Motor neuron (in vitro differentiated cells): Measurements from ENCODE around the gene TMEM19. TPM values are rescaled to one million over a fixed set of nuclear protein-coding genes. Genes with fewer than 3 reads are reported as not detected.

Source experiments
- ATAC-seq, 8 experiments: fragments of 200-7000 bp; cut with Tn5 transposase; replicated peaks in 6 of 8; 2 replicates each; pipeline ENCODE4 v1.8.0; 2021; ENCODE audit warnings: mild to moderate bottlenecking in 8 of 8, moderate library complexity in 8 of 8
- H3K27ac ChIP-seq, 2 donors: fragments of 250-450 bp; sonication (Bioruptor Pico); 2 replicates each; pipeline ENCODE4 v1.9.0; 2021; ENCODE audit warnings: antibody characterized with exemption in 2 of 2, mild to moderate bottlenecking in 2 of 2, moderate library complexity in 1 of 2
- H3K4me1 ChIP-seq, 2 donors: fragments of 250-450 bp; sonication (Bioruptor Pico); replicated peaks in 1 of 2; 2 replicates each; pipeline ENCODE4 v1.6.1; 2021; ENCODE audit warnings: antibody characterized with exemption in 2 of 2, mild to moderate bottlenecking in 2 of 2, moderate library complexity in 1 of 2
- H3K4me3 ChIP-seq, 5 donors: fragments of 250-450 bp; sonication (Bioruptor Pico); 2 replicates each; pipeline ENCODE4 v1.9.0; 2021; ENCODE audit warnings: antibody characterized with exemption in 5 of 5, mild to moderate bottlenecking in 5 of 5, moderate library complexity in 4 of 5
- WGBS, 10 experiments: fragments of 450-650 bp; shearing (Covaris generic); methylation state at CpG; one replicate each; pipeline ENCODE4 v1.0.0; 2022; 5-methylcytosine and 5-hydroxymethylcytosine counted together
- in situ Hi-C, 9 experiments: fragments of 400-800 bp; cut with MboI; loops; one replicate each; pipeline ENCODE4 v1.15.0; 2021; ENCODE audit warnings: low sequenced_read_pairs in 9 of 9, low pct_unique_long_range_greater_than_20kb in 2 of 9; ENCODE audit not compliant: unreplicated experiment in 9 of 9
- total RNA-seq, 8 experiments: library from RNA; unstranded; fragments of 300-600 nt; gene quantifications; 2 replicates each; pipeline versions ENCODE4 v1.2.3 to v1.2.4, GENCODE V29; 2022

TMEM19 gene
- 10 to 100 TPM in 4 of 8 experiments, 1 to 10 TPM in 4; 6.8 to 18.6 (median 10.5) TPM for total RNA-seq

- Histone ChIP-seq H3K4me1 (peaks cover 7 to 16% of the 10 kb centered on the region in 2 donors), H3K4me3 (peak within 1 kb of the TSS; percentile 63 to 90 (median 68)), H3K27ac (peak within 1 kb of the TSS; percentile 86 to 92)
- peak; percentile 95 to 98 (median 98) for ATAC-seq
- in situ Hi-C loops, result no loop called here
- WGBS, 10 experiments, result 0 to 1% (median 0%) methylated on average over 2 to 23 of the region's 63 CpGs; no CpG with 5 or more reads in 2 of the 10 experiments
Measured at GRCh38 chr12:71685914-71686657, at the start of gene TMEM19. TSS of gene TMEM19 (plus strand) at chr12:71686082. CDS start at chr12:71686681, 599 bp downstream.

- Histone ChIP-seq H3K4me3 (no peak overlapping the region), H3K4me1 (no peaks in the 10 kb centered on the region), H3K27ac (no peak overlapping the region)
- in situ Hi-C loops, result loop anchor here in 2 of 9 experiments (25.0 kb wide), 1 partner anchor 899 kb away; no protein-coding TSS in a partner anchor
- 0 to 80% (median 54%) methylated on average over 1 to 3 of the region's 3 CpGs for WGBS, 10 experiments
- peak in 3 of 8 experiments; percentile 28 to 50 (median 38) for ATAC-seq
Measured at GRCh38 chr12:71636704-71637115, 49.2 kb upstream of the TMEM19 start.

- no peak for ATAC-seq
- no peak overlapping the region for H3K27ac ChIP-seq
- in situ Hi-C loops, result loop anchor here in 2 of 9 experiments (25.0 kb wide), 1 partner anchor 901 kb away; no protein-coding TSS in a partner anchor
- no peaks in the 10 kb centered on the region for H3K4me1 ChIP-seq
- H3K4me3 ChIP-seq, result no peak overlapping the region
Measured at GRCh38 chr12:71638499-71638898, 47.4 kb upstream of the TMEM19 start.

- Histone ChIP-seq H3K27ac (no peak overlapping the region), H3K4me1 (no peaks in the 10 kb centered on the region), H3K4me3 (no peak overlapping the region)
- ATAC-seq, result peak in 4 of 8 experiments; percentile 27 to 82 (median 46)
- WGBS, 10 experiments, result 25 to 100% (median 90%) methylated on average over 1 to 2 of the region's 2 CpGs; no CpG with 5 or more reads in 5 of the 10 experiments
- in situ Hi-C loops, result loop anchor here in 2 of 9 experiments (25.0 kb wide), 1 partner anchor 902 kb away; no protein-coding TSS in a partner anchor
Measured at GRCh38 chr12:71639341-71639760, 46.5 kb upstream of the TMEM19 start.

GRCh38 chr12:71640316-71640715, 45.6 kb upstream of the TMEM19 start:
- WGBS, 10 experiments, result 90 to 100% (median 100%) methylated on average over 1 to 2 of the region's 2 CpGs; no CpG with 5 or more reads in 3 of the 10 experiments
- Histone ChIP-seq H3K4me3 (no peak overlapping the region), H3K4me1 (no peaks in the 10 kb centered on the region), H3K27ac (no peak overlapping the region)
- no peak for ATAC-seq
- in situ Hi-C loops, result loop anchor here in 2 of 9 experiments (25.0 kb wide), 1 partner anchor 903 kb away; no protein-coding TSS in a partner anchor

- 43 to 100% (median 100%) methylated on average over 1 to 2 of the region's 2 CpGs; no CpG with 5 or more reads in 1 of the 10 experiments for WGBS, 10 experiments
- Histone ChIP-seq H3K27ac (no peak overlapping the region), H3K4me3 (no peak overlapping the region), H3K4me1 (no peaks in the 10 kb centered on the region)
- ATAC-seq, result no peak
- in situ Hi-C loops, result loop anchor here in 2 of 9 experiments (25.0 kb wide), 1 partner anchor 904 kb away; no protein-coding TSS in a partner anchor
Measured at GRCh38 chr12:71641390-71641789, 44.5 kb upstream of the TMEM19 start.

- 86 to 100% (median 94%) methylated on average over 1 to 2 of the region's 2 CpGs; no CpG with 5 or more reads in 1 of the 10 experiments for WGBS, 10 experiments
- in situ Hi-C loops, result loop anchor here in 2 of 9 experiments (25.0 kb wide), 1 partner anchor 905 kb away; no protein-coding TSS in a partner anchor
- H3K4me3 ChIP-seq, result no peak overlapping the region
- no peak for ATAC-seq
- no peaks in the 10 kb centered on the region for H3K4me1 ChIP-seq
- no peak overlapping the region for H3K27ac ChIP-seq
Measured at GRCh38 chr12:71642264-71642663, 43.6 kb upstream of the TMEM19 start.

GRCh38 chr12:71645268-71645667, 40.6 kb upstream of the TMEM19 start:
- 92 to 100% (median 100%) methylated on average over 1 to 3 of the region's 3 CpGs for WGBS, 10 experiments
- H3K4me3 ChIP-seq, result no peak overlapping the region

GRCh38 chr12:71646512-71646911, 39.4 kb upstream of the TMEM19 start:
- WGBS, 10 experiments, result 50 to 100% (median 92%) methylated on average over 1 to 3 of the region's 3 CpGs
- no peak for ATAC-seq
- Histone ChIP-seq H3K4me3 (no peak overlapping the region), H3K27ac (no peak overlapping the region), H3K4me1 (no peaks in the 10 kb centered on the region)
- in situ Hi-C loops, result loop anchor here in 2 of 9 experiments (25.0 kb wide), 1 partner anchor 909 kb away; no protein-coding TSS in a partner anchor

More at GRCh38 chr12:71645268-71645667, 40.6 kb upstream of the TMEM19 start:
- no peak overlapping the region for H3K27ac ChIP-seq
- no peak for ATAC-seq
- H3K4me1 ChIP-seq, result no peaks in the 10 kb centered on the region
- in situ Hi-C loops, result loop anchor here in 2 of 9 experiments (25.0 kb wide), 1 partner anchor 908 kb away; no protein-coding TSS in a partner anchor

- in situ Hi-C loops, result loop anchor here in 2 of 9 experiments (25.0 kb wide), 1 partner anchor 911 kb away; no protein-coding TSS in a partner anchor
- Histone ChIP-seq H3K4me3 (no peak overlapping the region), H3K4me1 (no peaks in the 10 kb centered on the region), H3K27ac (no peak overlapping the region)
- no peak for ATAC-seq
- 43 to 100% (median 92%) methylated on average over 1 of the region's 4 CpGs; no CpG with 5 or more reads in 3 of the 10 experiments for WGBS, 10 experiments
Measured at GRCh38 chr12:71648537-71648936, 37.3 kb upstream of the TMEM19 start.

GRCh38 chr12:71649401-71649800, 36.5 kb upstream of the TMEM19 start:
- H3K4me1 ChIP-seq, result no peaks in the 10 kb centered on the region
- no peak for ATAC-seq
- WGBS, 10 experiments, result 80 to 100% (median 100%) methylated on average over 1 to 2 of the region's 2 CpGs
- no peak overlapping the region for H3K27ac ChIP-seq
- no peak overlapping the region for H3K4me3 ChIP-seq
- in situ Hi-C loops, result loop anchor here in 2 of 9 experiments (25.0 kb wide), 1 partner anchor 912 kb away; no protein-coding TSS in a partner anchor

- no peak overlapping the region for H3K4me3 ChIP-seq
- no peak for ATAC-seq
- no peak overlapping the region for H3K27ac ChIP-seq
- in situ Hi-C loops, result no loop called here
- WGBS, 10 experiments, result 62 to 100% (median 100%) methylated on average over 1 of the region's 1 CpG; no CpG with 5 or more reads in 3 of the 10 experiments
- no peaks in the 10 kb centered on the region for H3K4me1 ChIP-seq
Measured at GRCh38 chr12:71652656-71653055, 33.2 kb upstream of the TMEM19 start.

GRCh38 chr12:71653137-71653536, 32.7 kb upstream of the TMEM19 start:
- Histone ChIP-seq H3K27ac (no peak overlapping the region), H3K4me1 (no peaks in the 10 kb centered on the region), H3K4me3 (no peak overlapping the region)
- in situ Hi-C loops, result no loop called here
- 80 to 100% (median 97%) methylated on average over 1 to 2 of the region's 2 CpGs for WGBS, 10 experiments
- ATAC-seq, result no peak
